PC-3 (cell line): ENCODE measurements around the gene PPP1R1C. TPM values are rescaled to one million over a fixed set of nuclear protein-coding genes. Genes with fewer than 3 reads are reported as not detected.

Experiments
- ATAC-seq: fragments of 200-7000 bp; cut with Tn5 transposase; 2 replicates; pipeline ENCODE4 v1.9.1; 2020; ENCODE audit warnings: mild to moderate bottlenecking, moderate library complexity
- BruUV-seq: library from RNA; stranded (reverse); fragments of 400-500 nt; replicated peaks from 2 replicates; lab custom pipeline; 2021; lab: Mats Ljungman, UMichigan
- CTCF ChIA-PET: fragments of 300-600 bp; sonication (Branson Sonifier 250); formaldehyde crosslinking; loops from one replicate; lab custom pipeline; 2022; ENCODE audit warnings: antibody characterized with exemption; lab: Charles Lee
- POLR2A ChIA-PET: fragments of 300-600 bp; sonication (Branson Sonifier 250); formaldehyde crosslinking; loops from one replicate; lab custom pipeline; 2022; ENCODE audit warnings: antibody characterized with exemption; ENCODE audit not compliant: unreplicated experiment; lab: Charles Lee
- DNase-seq: peaks from one replicate; pipeline ENCODE4 v3.0.0-alpha.2; 2015
- H2AFZ ChIP-seq: fragments of 300-600 bp; sonication (generic); 2 replicates; pipeline ENCODE4 v1.6.0; 2016; ENCODE audit warnings: antibody characterized with exemption, low read length
- H3F3A ChIP-seq: fragments of 300-600 bp; sonication (generic); one replicate; pipeline ENCODE4 v1.6.0; 2017; ENCODE audit warnings: antibody characterized with exemption, low read length, control low read depth, mild to moderate bottlenecking; ENCODE audit not compliant: unreplicated experiment
- H3K27ac ChIP-seq: fragments of 300-600 bp; sonication (generic); 2 replicates; pipeline ENCODE4 v1.5.1; 2016; ENCODE audit warnings: mild to moderate bottlenecking, low read length
- H3K27me3 ChIP-seq: fragments of 300-600 bp; sonication (generic); 2 replicates; pipeline ENCODE4 v1.6.1; 2016; ENCODE audit warnings: low read length, mixed read lengths
- H3K36me3 ChIP-seq: fragments of 300-600 bp; sonication (generic); 2 replicates; pipeline ENCODE4 v1.6.1; 2016; ENCODE audit warnings: low read depth, mixed run types, low read length, mixed read lengths
- H3K4me1 ChIP-seq: fragments of 300-600 bp; sonication (generic); 2 replicates; pipeline ENCODE4 v1.5.1; 2016; ENCODE audit warnings: low read length; ENCODE audit not compliant: insufficient read depth
- H3K4me2 ChIP-seq: fragments of 300-600 bp; sonication (generic); 2 replicates; pipeline ENCODE4 v1.6.0; 2016; ENCODE audit warnings: low read length
- H3K4me3 ChIP-seq: fragments of 300-600 bp; sonication (generic); 2 replicates; pipeline ENCODE4 v1.5.1; 2016; ENCODE audit warnings: mild to moderate bottlenecking, low read length, mixed read lengths
- H3K79me2 ChIP-seq: fragments of 300-600 bp; sonication (generic); 2 replicates; pipeline ENCODE4 v1.6.1; 2017; ENCODE audit warnings: low read length, mixed read lengths
- H3K9ac ChIP-seq: fragments of 300-600 bp; sonication (generic); 2 replicates; pipeline ENCODE4 v1.6.0; 2016; ENCODE audit warnings: mild to moderate bottlenecking, low read length
- H3K9me2 ChIP-seq: fragments of 300-600 bp; sonication (generic); replicated peaks from 2 replicates; pipeline ENCODE4 v1.6.1; 2016; ENCODE audit warnings: mixed run types, low read length, mixed read lengths
- H3K9me3 ChIP-seq: fragments of 300-600 bp; sonication (generic); 2 replicates; pipeline ENCODE4 v1.6.1; 2016; ENCODE audit warnings: low read length, mixed read lengths
- H4K20me1 ChIP-seq: fragments of 300-600 bp; sonication (generic); 2 replicates; pipeline ENCODE4 v1.6.1; 2016; ENCODE audit warnings: low read length, mixed read lengths
- CTCF ChIP-seq: fragments of 300-600 bp; sonication (generic); conservative IDR thresholded peaks from 2 replicates; pipeline ENCODE4 v1.5.1; 2017; ENCODE audit warnings: antibody characterized with exemption, low read depth, mild to moderate bottlenecking, low read length
- EZH2 ChIP-seq: fragments of 300-600 bp; sonication (generic); IDR thresholded peaks from one replicate; pipeline ENCODE4 v1.6.1; 2017; ENCODE audit warnings: antibody characterized with exemption, mild to moderate bottlenecking, low read length; ENCODE audit not compliant: unreplicated experiment
- EZH2phosphoT487 ChIP-seq: fragments of 300-600 bp; sonication (generic); IDR thresholded peaks from 2 replicates; pipeline ENCODE4 v1.6.1; 2018; ENCODE audit warnings: mild to moderate bottlenecking, antibody characterized with exemption, low read length, borderline replicate concordance
- intact Hi-C: fragments of 100-400 bp; cut with micrococcal nuclease; formaldehyde crosslinking; loops from 2 replicates; pipeline ENCODE4 v1.9.0; 2023
- total RNA-seq: library from RNA; depleted of rRNA; stranded (reverse); fragments of >200 nt; gene quantifications from 2 replicates; pipeline ENCODE4 v1.2.3, GENCODE V29; 2014

PPP1R1C gene
- total RNA-seq, 1 experiment from 2014 or later: 1.4 TPM

- CTCF ChIA-PET: no interaction called here
- no peaks in the 10 kb centered on the region for H3K9me2 ChIP-seq
- no peak for TF ChIP-seq CTCF
- TF ChIP-seq EZH2: no peak
- no peak for TF ChIP-seq EZH2phosphoT487
- ATAC-seq: no peak
- intact Hi-C loops: loop anchor here (5.0 kb wide), 1 partner anchor 373 kb away; no protein-coding TSS in a partner anchor
- no peaks in the 10 kb centered on the region for H3K4me1 ChIP-seq
- H3F3A ChIP-seq: no peaks in the 10 kb centered on the region
- H3K79me2 ChIP-seq: no peaks in the 10 kb centered on the region
- no peak overlapping the region for H3K9ac ChIP-seq
- no TSS peak for BruUV-seq
- no peaks in the 10 kb centered on the region for H3K36me3 ChIP-seq
- H3K27me3 ChIP-seq: no peaks in the 10 kb centered on the region
- no peaks in the 10 kb centered on the region for H3K9me3 ChIP-seq
- POLR2A ChIA-PET: no interaction called here
- no peak overlapping the region for H3K27ac ChIP-seq
- H3K4me2 ChIP-seq: no peak overlapping the region
- H2AFZ ChIP-seq: no peak overlapping the region
- no peaks in the 10 kb centered on the region for H4K20me1 ChIP-seq
- H3K4me3 ChIP-seq: no peak overlapping the region
- no peak for DNase-seq
These were observed 14.3 kb downstream of the PPP1R1C start for GRCh38 chr2:181999911-182000310.

- H3K4me2 ChIP-seq: no peak overlapping the region
- H3K27ac ChIP-seq: no peak overlapping the region
- no peak overlapping the region for H2AFZ ChIP-seq
- no peaks in the 10 kb centered on the region for H3F3A ChIP-seq
- intact Hi-C loops: loop anchor here (5.0 kb wide), 1 partner anchor 378 kb away; no protein-coding TSS in a partner anchor
- H4K20me1 ChIP-seq: no peaks in the 10 kb centered on the region
- BruUV-seq: no TSS peak
- POLR2A ChIA-PET: interaction anchor here (0.5 kb wide), 1 partner anchor 142 kb away, joined by 4 read pairs; no protein-coding TSS in a partner anchor
- H3K4me1 ChIP-seq: no peaks in the 10 kb centered on the region
- no peak for TF ChIP-seq CTCF
- TF ChIP-seq EZH2phosphoT487: no peak
- TF ChIP-seq EZH2: no peak
- no peaks in the 10 kb centered on the region for H3K9me3 ChIP-seq
- no peaks in the 10 kb centered on the region for H3K27me3 ChIP-seq
- H3K4me3 ChIP-seq: no peak overlapping the region
- DNase-seq: no peak
- no peaks in the 10 kb centered on the region for H3K79me2 ChIP-seq
- no peaks in the 10 kb centered on the region for H3K9me2 ChIP-seq
- H3K9ac ChIP-seq: no peak overlapping the region
- no peak for ATAC-seq
- H3K36me3 ChIP-seq: no peaks in the 10 kb centered on the region
- CTCF ChIA-PET: no interaction called here
These were observed 19.4 kb downstream of the PPP1R1C start for GRCh38 chr2:182004945-182005520.

GRCh38 chr2:182006595-182007341 lies 21.1 kb downstream of the PPP1R1C start:
- ChIA-PET CTCF (no interaction called here), POLR2A (no interaction called here)
- no peaks in the 10 kb centered on the region for H3K9me2 ChIP-seq
- intact Hi-C loops: no loop called here
- H2AFZ ChIP-seq: no peak overlapping the region
- DNase-seq (no peak), ATAC-seq (no peak)
- no peaks in the 10 kb centered on the region for H3K4me1 ChIP-seq
- H3K9ac ChIP-seq: no peak overlapping the region
- no peak overlapping the region for H3K27ac ChIP-seq
- H3K4me2 ChIP-seq: no peak overlapping the region
- no peaks in the 10 kb centered on the region for H3K27me3 ChIP-seq
- H3K79me2 ChIP-seq: no peaks in the 10 kb centered on the region
- H4K20me1 ChIP-seq: no peaks in the 10 kb centered on the region
- H3K36me3 ChIP-seq: no peaks in the 10 kb centered on the region
- H3K9me3 ChIP-seq: no peaks in the 10 kb centered on the region
- BruUV-seq: no TSS peak
- H3K4me3 ChIP-seq: no peak overlapping the region
- no peaks in the 10 kb centered on the region for H3F3A ChIP-seq
- no peak for TF ChIP-seq CTCF
- TF ChIP-seq EZH2: no peak
- no peak for TF ChIP-seq EZH2phosphoT487
